BLaER1 treated with 17β-estradiol and CSF1 and Interleukin-3, amounts not matched to agents 10 nM and 100 nM (cell line): ENCODE measurements around the gene CCNDBP1.
"Not testable (repeated sequence)": the region's sequence is repeated elsewhere in the genome, so short reads cannot be mapped to it uniquely, and the experiment has no call there.

ENCODE experiments used
- H3K27ac ChIP-seq, 11 experiments: shearing (Covaris generic); formaldehyde crosslinking; 2 replicates each; pipeline ENCODE4 v1.8.1; 2022
- H3K27me3 ChIP-seq, 11 experiments: shearing (Covaris generic); formaldehyde crosslinking; 2 replicates each; pipeline ENCODE4 v1.8.1; 2022
- H3K36me3 ChIP-seq, 11 experiments: shearing (Covaris generic); formaldehyde crosslinking; 2 replicates each; pipeline ENCODE4 v1.8.1; 2022
- H3K4me1 ChIP-seq, 10 experiments: shearing (Covaris generic); formaldehyde crosslinking; 2 replicates each; pipeline ENCODE4 v1.8.1; 2022
- H3K4me2 ChIP-seq, 11 experiments: shearing (Covaris generic); formaldehyde crosslinking; 2 replicates each; pipeline ENCODE4 v1.8.1; 2022
- H3K4me3 ChIP-seq, 10 experiments: shearing (Covaris generic); formaldehyde crosslinking; 2 replicates each; pipeline ENCODE4 v1.8.1; 2022
- H3K9ac ChIP-seq, 11 experiments: shearing (Covaris generic); formaldehyde crosslinking; 2 replicates each; pipeline ENCODE4 v1.8.1; 2022
- H3K9me3 ChIP-seq, 11 experiments: shearing (Covaris generic); formaldehyde crosslinking; replicated peaks in 1 of 11; 2 replicates each; pipeline ENCODE4 v1.8.1; 2022
- H4K20me1 ChIP-seq, 11 experiments: shearing (Covaris generic); formaldehyde crosslinking; 2 replicates each; pipeline ENCODE4 v1.8.1; 2022
- Cebpa-rat ChIP-seq, 11 experiments: shearing (Covaris generic); IDR thresholded peaks; 2 replicates each; pipeline ENCODE4 v1.8.1; 2022

Gene CCNDBP1

DNA sequence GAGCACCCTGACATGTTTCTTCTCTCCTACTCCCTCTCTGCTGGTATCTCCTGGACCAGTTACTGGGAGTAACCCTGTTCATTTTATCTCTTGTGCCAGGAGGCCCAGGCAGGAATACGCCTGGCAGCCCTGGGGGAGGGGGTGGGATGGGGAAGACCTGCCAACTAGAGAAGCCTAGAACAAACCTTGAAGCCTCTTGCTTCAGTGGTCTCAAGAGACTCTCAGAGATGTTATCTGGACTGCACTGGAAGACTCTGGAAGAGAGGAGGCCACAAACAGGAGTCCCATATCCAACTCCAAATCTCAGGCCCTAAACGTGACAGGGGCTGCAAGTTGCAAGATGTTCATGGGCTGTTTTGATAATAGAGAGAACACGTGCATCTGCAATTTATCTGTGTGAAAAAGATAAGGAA, 35.8 kb downstream of the CCNDBP1 start, which contains the start of gene EPB42:
EPB42 (minus strand) TSS at position 28 of the 413 bp plus-strand sequence. CDS start 193 bp downstream, outside the sequence.
- Histone ChIP-seq H3K4me2 (no peak within 1 kb of the TSS), H3K4me1 (peaks cover 0 to 5% (median 0%) of the 10 kb centered on the region in 10 experiments; a peak in 1 of 20 replicates), H3K27me3 (no peaks in the 10 kb centered on the region), H3K36me3 (no peaks in the 10 kb centered on the region), H3K9ac (no peak within 1 kb of the TSS), H3K27ac (no peak within 1 kb of the TSS), H3K4me3 (no peak within 1 kb of the TSS), H4K20me1 (no peaks in the 10 kb centered on the region), H3K9me3 (peaks cover 0 to 18% (median 8%) of the 10 kb centered on the region in 11 experiments; a peak in 11 of 22 replicates)
- no peak for TF ChIP-seq Cebpa-rat (IDR thresholded peaks at IDR 0.05)

DNA sequence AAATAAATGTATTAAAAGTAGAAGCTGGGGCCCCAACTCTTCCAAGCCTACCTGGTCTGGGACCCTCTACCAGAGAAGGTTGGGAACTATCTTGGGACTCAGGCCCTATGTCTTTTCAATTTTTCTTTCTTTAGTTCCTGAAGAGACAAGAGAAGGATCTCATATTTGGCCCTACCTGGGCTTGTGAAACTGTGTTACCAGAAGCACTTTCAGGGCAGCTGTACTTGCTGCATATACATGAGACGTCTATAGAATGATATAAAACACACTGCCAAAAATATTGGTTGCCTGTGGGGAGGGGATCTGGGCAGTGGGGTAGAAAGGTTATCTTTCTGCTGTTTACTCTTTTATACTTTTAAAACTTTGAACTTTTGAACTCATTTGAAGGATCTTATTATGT, 36.2 kb downstream of the CCNDBP1 start:
- no peak for TF ChIP-seq Cebpa-rat (IDR thresholded peaks at IDR 0.05)
- H3K4me2 ChIP-seq = no peak overlapping the region

DNA sequence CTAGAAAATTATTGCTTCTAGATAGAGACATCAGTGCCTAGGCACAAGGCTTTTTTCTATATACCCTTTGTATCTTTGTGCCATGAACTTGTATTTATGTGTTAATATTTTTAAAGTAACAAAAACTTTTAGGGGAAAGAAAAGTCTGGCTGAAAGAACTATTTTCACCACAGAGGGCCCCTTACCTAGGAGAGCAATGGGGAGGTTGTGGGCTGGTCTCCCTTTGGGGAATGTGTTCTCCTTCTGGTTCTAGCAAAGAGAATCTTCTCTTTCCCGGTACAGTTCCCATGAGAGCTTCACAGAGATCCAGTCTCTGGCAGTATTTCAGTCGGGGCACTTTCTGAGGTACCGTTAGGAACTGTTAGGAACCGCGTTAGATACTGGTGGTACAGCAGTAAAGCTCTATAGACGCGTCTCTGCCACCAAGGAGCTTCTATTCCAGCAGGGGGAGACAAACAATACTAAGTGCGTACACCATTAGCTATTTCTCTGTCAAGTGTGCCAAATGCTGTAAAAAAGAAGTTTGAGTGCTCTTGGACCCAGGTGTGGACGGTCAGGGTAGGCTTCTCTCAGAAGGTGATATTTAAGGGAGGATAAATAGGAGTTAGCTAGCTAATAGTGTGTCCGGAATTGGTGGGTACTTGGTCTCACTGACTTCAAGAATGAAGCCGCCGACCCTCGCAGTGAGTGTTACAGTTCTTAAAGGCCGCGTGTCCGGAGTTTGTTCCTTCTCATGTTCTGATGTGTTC, 40.2 kb downstream of the CCNDBP1 start:
- Histone ChIP-seq H3K36me3 (no peaks in the 10 kb centered on the region), H3K4me3 (no peak overlapping the region), H4K20me1 (no peaks in the 10 kb centered on the region), H3K9me3 (peaks cover 0 to 10% (median 0%) of the 10 kb centered on the region in 11 experiments; a peak in 8 of 22 replicates), H3K9ac (no peak overlapping the region), H3K4me1 (peaks cover 0 to 5% (median 0%) of the 10 kb centered on the region in 10 experiments; a peak in 1 of 20 replicates), H3K27me3 (peaks cover 0 to 10% (median 0%) of the 10 kb centered on the region in 11 experiments; a peak in 1 of 22 replicates), H3K4me2 (no peak overlapping the region), H3K27ac (no peak overlapping the region)
- no peak for TF ChIP-seq Cebpa-rat (IDR thresholded peaks at IDR 0.05)

More for the DNA sequence above, 36.2 kb downstream of the CCNDBP1 start:
- Histone ChIP-seq H3K9ac (no peak overlapping the region), H3K36me3 (no peaks in the 10 kb centered on the region), H3K9me3 (peaks cover 0 to 17% (median 8%) of the 10 kb centered on the region in 11 experiments; a peak in 14 of 22 replicates), H3K4me1 (peaks cover 0 to 5% (median 0%) of the 10 kb centered on the region in 10 experiments; a peak in 1 of 20 replicates), H3K27ac (no peak overlapping the region), H4K20me1 (no peaks in the 10 kb centered on the region), H3K4me3 (no peak overlapping the region), H3K27me3 (no peaks in the 10 kb centered on the region)

DNA sequence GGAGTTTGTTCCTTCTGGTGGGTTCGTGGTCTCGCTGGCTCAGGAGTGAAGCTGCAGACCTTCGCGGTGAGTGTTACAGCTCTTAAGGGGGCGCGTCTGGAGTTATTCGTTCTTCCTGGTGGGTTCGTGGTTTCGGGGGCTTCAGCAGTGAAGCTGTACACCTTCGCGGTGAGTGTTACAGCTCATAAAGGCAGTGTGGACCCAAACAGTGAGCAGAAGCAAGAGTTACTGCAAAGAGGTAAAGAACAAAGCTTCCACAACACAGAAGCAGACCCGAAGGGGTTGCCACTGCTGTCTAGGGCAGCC, 40.7 kb downstream of the CCNDBP1 start:
- H3K4me1 ChIP-seq, H3K9ac ChIP-seq, H3K4me3 ChIP-seq, H3K9me3 ChIP-seq, H4K20me1 ChIP-seq, H3K36me3 ChIP-seq, H3K27ac ChIP-seq, H3K4me2 ChIP-seq: not testable (repeated sequence)
- H3K27me3 ChIP-seq = peaks cover 0 to 12% (median 0%) of the 10 kb centered on the region in 11 experiments; a peak in 1 of 22 replicates

- Histone ChIP-seq H3K27me3 (peaks cover 0 to 12% (median 0%) of the 10 kb centered on the region in 11 experiments; a peak in 2 of 22 replicates), H3K9me3 (peaks cover 0 to 10% (median 0%) of the 10 kb centered on the region in 11 experiments; a peak in 8 of 22 replicates), H3K4me3 (no peak overlapping the region), H3K36me3 (no peaks in the 10 kb centered on the region), H3K27ac (no peak overlapping the region), H3K9ac (no peak overlapping the region), H3K4me1 (peaks cover 0 to 5% (median 0%) of the 10 kb centered on the region in 10 experiments; a peak in 1 of 20 replicates), H4K20me1 (no peaks in the 10 kb centered on the region; a peak in 1 of 22 replicates), H3K4me2 (no peak overlapping the region)
- no peak for TF ChIP-seq Cebpa-rat (IDR thresholded peaks at IDR 0.05)
These were observed 41.5 kb downstream of the CCNDBP1 start for GRCh38 chr15:43226436-43227305.

- H3K4me2 ChIP-seq = no peak overlapping the region
- H3K27ac ChIP-seq = no peak overlapping the region
- H3K4me3 ChIP-seq = no peak overlapping the region
- H3K27me3 ChIP-seq = peaks cover 0 to 42% (median 0%) of the 10 kb centered on the region in 11 experiments; a peak in 7 of 22 replicates
- H3K9ac ChIP-seq = no peak overlapping the region
- peaks cover 0 to 10% (median 0%) of the 10 kb centered on the region in 11 experiments; a peak in 8 of 22 replicates for H3K9me3 ChIP-seq
- H4K20me1 ChIP-seq = peaks cover 0 to 17% (median 0%) of the 10 kb centered on the region in 11 experiments; a peak in 1 of 22 replicates
- TF ChIP-seq Cebpa-rat (IDR thresholded peaks at IDR 0.05) = no peak
- no peaks in the 10 kb centered on the region for H3K36me3 ChIP-seq
- peaks cover 0 to 25% (median 13%) of the 10 kb centered on the region in 10 experiments; a peak in 11 of 20 replicates for H3K4me1 ChIP-seq
These were observed 44.8 kb downstream of the CCNDBP1 start for GRCh38 chr15:43229977-43230376.

DNA sequence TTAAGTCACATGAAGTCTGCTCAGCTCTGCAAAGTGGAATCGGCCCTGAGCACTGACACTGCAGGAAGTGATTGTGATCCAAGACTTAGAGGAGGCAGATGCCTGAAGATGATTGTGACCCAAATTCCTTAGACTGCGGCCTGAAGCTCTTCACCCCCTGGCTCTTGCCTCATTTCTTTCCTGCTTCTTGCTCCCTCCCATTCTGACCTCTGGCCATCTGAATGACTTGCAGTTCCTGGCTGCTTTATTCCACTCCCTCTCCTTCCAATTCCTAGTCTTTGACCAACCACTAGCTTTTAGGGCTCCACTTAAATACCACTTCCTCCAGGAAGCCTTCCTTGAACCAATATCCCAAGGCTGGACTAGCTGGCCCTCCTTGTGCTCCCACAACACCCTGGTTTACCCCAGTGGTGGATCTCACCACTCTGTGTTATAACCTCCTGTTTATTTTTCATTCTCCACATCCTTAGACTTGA, 45.5 kb downstream of the CCNDBP1 start:
- Histone ChIP-seq H3K4me1 (peaks cover 0 to 30% (median 19%) of the 10 kb centered on the region in 10 experiments; a peak in 16 of 20 replicates), H3K27me3 (peaks cover 0 to 49% (median 0%) of the 10 kb centered on the region in 11 experiments; a peak in 7 of 22 replicates), H3K27ac (no peak overlapping the region), H4K20me1 (peaks cover 0 to 24% (median 0%) of the 10 kb centered on the region in 11 experiments; a peak in 3 of 22 replicates), H3K9ac (no peak overlapping the region), H3K4me3 (no peak overlapping the region), H3K9me3 (peaks cover 0 to 10% (median 0%) of the 10 kb centered on the region in 11 experiments; a peak in 8 of 22 replicates), H3K4me2 (no peak overlapping the region), H3K36me3 (no peaks in the 10 kb centered on the region)
- no peak for TF ChIP-seq Cebpa-rat (IDR thresholded peaks at IDR 0.05)

DNA sequence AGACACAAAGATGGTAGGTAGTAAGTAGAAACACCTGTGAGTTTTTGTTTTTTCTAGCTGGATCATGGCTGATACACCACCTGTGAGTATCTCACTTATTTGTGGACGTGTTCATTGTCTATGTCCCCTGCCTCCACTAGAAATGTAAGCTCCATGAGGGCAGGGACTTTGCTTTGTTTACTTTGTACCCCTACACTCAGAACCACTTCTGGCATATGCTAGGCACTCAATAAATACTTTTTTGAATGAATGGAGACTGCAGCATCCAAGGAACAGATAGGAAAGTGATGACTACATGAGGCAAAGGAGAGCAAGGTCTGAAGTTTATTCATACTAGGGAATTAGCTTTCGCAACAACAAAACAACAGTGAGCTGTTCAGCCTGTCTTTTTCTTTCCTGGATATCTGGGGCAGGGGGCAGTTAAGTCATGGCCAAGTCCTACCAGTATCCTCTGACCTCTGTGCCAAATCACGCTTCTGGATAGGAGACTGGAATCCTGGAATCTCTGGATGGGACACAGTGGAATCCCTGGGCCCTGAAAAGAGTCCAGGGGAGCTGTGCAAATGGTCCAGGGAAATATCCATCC, 47.2 kb downstream of the CCNDBP1 start:
- Histone ChIP-seq H3K9ac (no peak overlapping the region), H3K4me2 (no peak overlapping the region), H3K4me1 (peaks cover 13 to 44% (median 36%) of the 10 kb centered on the region in 10 experiments; a peak in 19 of 20 replicates), H3K36me3 (no peaks in the 10 kb centered on the region), H4K20me1 (peaks cover 0 to 35% (median 0%) of the 10 kb centered on the region in 11 experiments; a peak in 5 of 22 replicates), H3K27ac (no peak overlapping the region), H3K4me3 (no peak overlapping the region), H3K27me3 (peaks cover 0 to 65% (median 0%) of the 10 kb centered on the region in 11 experiments; a peak in 7 of 22 replicates), H3K9me3 (no peaks in the 10 kb centered on the region; a peak in 1 of 22 replicates)
- no peak for TF ChIP-seq Cebpa-rat (IDR thresholded peaks at IDR 0.05)
